ENCODE results near the gene PRKRIP1. TPM values are rescaled to one million over a fixed set of nuclear protein-coding genes. Genes with fewer than 3 reads are reported as not detected.

The PRKRIP1 gene
- polyA plus RNA-seq, 3 donors: 6.6 to 27.0 (median 7.4) TPM

- no peak overlapping the region for H3K4me3 Mint-ChIP-seq
Measured at GRCh38 chr7:102393467-102393866, 2.7 kb upstream of the PRKRIP1 start.

GRCh38 chr7:102395592-102395872 lies 631 bp upstream of the PRKRIP1 start:
- peak overlapping the region; percentile 99 for H3K4me2 ChIP-seq (replicated peaks; ENCODE audit: extremely low read depth, low read length, poor library complexity, severe bottlenecking)
- H4K20me1 ChIP-seq (ENCODE audit: insufficient read depth, low read length): peaks cover 4% of the 10 kb centered on the region
- peak overlapping the region; percentile 92 to 97 (median 95) for H3K27ac Mint-ChIP-seq
- H3K79me2 ChIP-seq (ENCODE audit: insufficient read depth, low read length): peaks cover 17% of the 10 kb centered on the region
- peak overlapping the region; percentile 87 for H3K9ac ChIP-seq (ENCODE audit: insufficient read depth, low read length, poor library complexity, severe bottlenecking)
- H3K4me1 ChIP-seq (ENCODE audit: control insufficient read depth in 1 of 2, insufficient read depth in 2 of 2, low read length in 2 of 2): peaks cover 17 to 18% of the 10 kb centered on the region in 2 donors
- H3K27me3 ChIP-seq (ENCODE audit: control insufficient read depth in 2 of 2, insufficient read depth in 2 of 2, low read length in 2 of 2): no peaks in the 10 kb centered on the region
- H3K27me3 Mint-ChIP-seq (ENCODE audit: low read depth in 3 of 3): peaks cover 0 to 2% (median 1%) of the 10 kb centered on the region in 3 donors
- H3K4me1 Mint-ChIP-seq: peaks cover 20% of the 10 kb centered on the region
- intact Hi-C loops (cut with micrococcal nuclease): loop anchor here (5.0 to 10.0 kb wide), 2 partner anchors 37 to 851 kb away; partner anchors contain the start of gene ORAI2 (in 1 of the 2)
- H3K36me3 ChIP-seq (replicated peaks in 1 of 2; ENCODE audit: control insufficient read depth in 1 of 2, insufficient read depth in 2 of 2, low read length in 2 of 2): peaks cover 17 to 38% of the 10 kb centered on the region in 2 donors
- H3K9me3 ChIP-seq (replicated peaks in 1 of 2; ENCODE audit: control insufficient read depth in 1 of 2, insufficient read depth in 1 of 2, low read length in 2 of 2): no peaks in the 10 kb centered on the region
- H3K4me3 Mint-ChIP-seq: peak overlapping the region; percentile 92 to 95
- H2AFZ ChIP-seq (ENCODE audit: insufficient read depth, low read depth, low read length, poor library complexity, severe bottlenecking): peak overlapping the region; percentile 95
- peaks cover 33 to 52% of the 10 kb centered on the region in 2 donors for H3K36me3 Mint-ChIP-seq
- DNase-seq: no peak
- 33% methylated on average over 8 of the region's 9 CpGs for WGBS (ENCODE audit: insufficient coverage)
- H3K9me3 Mint-ChIP-seq: no peaks in the 10 kb centered on the region
- peak overlapping the region; percentile 71 to 98 for H3K27ac ChIP-seq (ENCODE audit: low read depth in 1 of 2, low read length in 2 of 2)
- TF ChIP-seq CTCF (IDR thresholded peaks at IDR 0.05): no peak
- H3K4me3 ChIP-seq (replicated peaks in 1 of 3; ENCODE audit: low read depth in 2 of 3, low read length in 3 of 3): peak overlapping the region; percentile 88 to 99 (median 89)

More at GRCh38 chr7:102393467-102393866, 2.7 kb upstream of the PRKRIP1 start:
- peaks cover 17% of the 10 kb centered on the region for H3K79me2 ChIP-seq (ENCODE audit: insufficient read depth, low read length)
- peaks cover 6% of the 10 kb centered on the region for H4K20me1 ChIP-seq (ENCODE audit: insufficient read depth, low read length)
- H3K27ac ChIP-seq (ENCODE audit: low read depth in 1 of 2, low read length in 2 of 2): no peak overlapping the region
- Mint-ChIP-seq H3K27ac (no peak overlapping the region), H3K4me1 (peaks cover 20% of the 10 kb centered on the region), H3K9me3 (no peaks in the 10 kb centered on the region), H3K27me3 (ENCODE audit: low read depth in 3 of 3) (peaks cover 0 to 2% (median 1%) of the 10 kb centered on the region in 3 donors), H3K36me3 (peaks cover 19 to 40% of the 10 kb centered on the region in 2 donors)
- no peaks in the 10 kb centered on the region for H3K27me3 ChIP-seq (ENCODE audit: control insufficient read depth in 2 of 2, insufficient read depth in 2 of 2, low read length in 2 of 2)
- 98% methylated on average over 9 of the region's 9 CpGs for WGBS (ENCODE audit: insufficient coverage)
- peaks cover 7 to 18% of the 10 kb centered on the region in 2 donors for H3K36me3 ChIP-seq (replicated peaks in 1 of 2; ENCODE audit: control insufficient read depth in 1 of 2, insufficient read depth in 2 of 2, low read length in 2 of 2)
- intact Hi-C loops (cut with micrococcal nuclease): loop anchor here in 1 of 2 donors (10.0 kb wide), 1 partner anchor 849 kb away; no protein-coding TSS in a partner anchor
- H3K9me3 ChIP-seq (replicated peaks in 1 of 2; ENCODE audit: control insufficient read depth in 1 of 2, insufficient read depth in 1 of 2, low read length in 2 of 2): no peaks in the 10 kb centered on the region
- H3K4me1 ChIP-seq (ENCODE audit: control insufficient read depth in 1 of 2, insufficient read depth in 2 of 2, low read length in 2 of 2): peaks cover 17 to 18% of the 10 kb centered on the region in 2 donors
- H2AFZ ChIP-seq (ENCODE audit: insufficient read depth, low read depth, low read length, poor library complexity, severe bottlenecking): no peak overlapping the region
- no peak overlapping the region for H3K9ac ChIP-seq (ENCODE audit: insufficient read depth, low read length, poor library complexity, severe bottlenecking)
- no peak for DNase-seq
- no peak for TF ChIP-seq CTCF (IDR thresholded peaks at IDR 0.05)
- H3K4me3 ChIP-seq (replicated peaks in 1 of 3; ENCODE audit: low read depth in 2 of 3, low read length in 3 of 3): no peak overlapping the region
- H3K4me2 ChIP-seq (replicated peaks; ENCODE audit: extremely low read depth, low read length, poor library complexity, severe bottlenecking): no peak overlapping the region

Measured in CD14-positive monocyte (primary cell).